22Rv1 (cell line): ENCODE results near the gene TYRO3.
A peak's percentile ranks its signal among the peaks of the same experiment; 100 is the strongest.

Experiments
- ZFX ChIP-seq: fragments of 450-650 bp; IDR thresholded peaks from 2 replicates; pipeline ENCODE4 v1.6.1; 2017; ENCODE audit warnings: antibody characterized with exemption, borderline replicate concordance
- TF ChIP-seq, protein P1 (sequence below): fragments of 450-650 bp; IDR thresholded peaks from 2 replicates; pipeline ENCODE4 v1.5.1; 2017; ENCODE audit warnings: mild to moderate bottlenecking

DNA sequence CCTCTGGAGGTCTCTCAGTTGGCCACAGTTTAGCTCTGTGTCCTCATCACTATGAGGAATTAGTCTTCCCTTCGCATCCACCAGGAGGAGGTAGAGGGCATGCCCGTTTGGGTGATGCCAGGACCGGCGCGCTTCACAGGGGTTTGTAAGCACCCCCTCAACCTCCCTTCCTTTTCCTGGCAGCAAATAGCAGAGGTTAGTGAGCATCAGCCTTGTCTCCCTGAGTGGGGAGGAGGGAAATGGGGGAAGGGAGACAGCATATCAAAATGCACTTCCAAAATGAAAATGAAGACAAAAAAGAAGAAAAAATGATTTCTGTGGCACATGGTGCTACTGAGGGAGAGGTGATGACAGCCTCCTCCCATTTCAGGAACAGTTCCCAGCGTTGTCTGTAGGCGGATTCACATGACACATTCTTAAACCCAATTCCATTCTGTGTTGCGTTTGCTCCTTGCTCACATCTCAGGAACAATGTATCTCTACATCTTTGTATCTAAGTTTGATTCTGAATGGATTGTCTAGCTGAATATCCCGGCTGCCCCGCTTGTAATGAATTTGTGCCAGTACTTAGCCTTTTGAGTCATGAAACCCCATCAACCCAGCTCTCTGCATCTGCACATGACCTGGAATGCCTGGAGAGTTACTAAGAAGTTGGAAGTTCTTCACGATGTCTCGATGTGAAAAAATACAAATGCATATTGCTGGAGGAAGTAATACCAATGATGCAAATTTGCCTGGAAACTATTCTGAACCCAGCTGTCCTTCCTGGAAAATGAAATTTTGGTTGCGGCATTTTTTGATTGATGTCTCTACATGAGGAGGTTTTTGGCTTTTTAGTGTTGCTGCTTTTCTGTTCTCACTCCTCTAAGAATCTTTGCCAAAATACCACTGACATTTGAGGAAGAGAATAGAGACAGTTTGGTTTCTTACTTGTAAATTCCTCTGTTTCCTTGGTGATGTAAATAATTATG lies 45.2 kb downstream of the TYRO3 start:
- TF ChIP-seq, protein P1, sequence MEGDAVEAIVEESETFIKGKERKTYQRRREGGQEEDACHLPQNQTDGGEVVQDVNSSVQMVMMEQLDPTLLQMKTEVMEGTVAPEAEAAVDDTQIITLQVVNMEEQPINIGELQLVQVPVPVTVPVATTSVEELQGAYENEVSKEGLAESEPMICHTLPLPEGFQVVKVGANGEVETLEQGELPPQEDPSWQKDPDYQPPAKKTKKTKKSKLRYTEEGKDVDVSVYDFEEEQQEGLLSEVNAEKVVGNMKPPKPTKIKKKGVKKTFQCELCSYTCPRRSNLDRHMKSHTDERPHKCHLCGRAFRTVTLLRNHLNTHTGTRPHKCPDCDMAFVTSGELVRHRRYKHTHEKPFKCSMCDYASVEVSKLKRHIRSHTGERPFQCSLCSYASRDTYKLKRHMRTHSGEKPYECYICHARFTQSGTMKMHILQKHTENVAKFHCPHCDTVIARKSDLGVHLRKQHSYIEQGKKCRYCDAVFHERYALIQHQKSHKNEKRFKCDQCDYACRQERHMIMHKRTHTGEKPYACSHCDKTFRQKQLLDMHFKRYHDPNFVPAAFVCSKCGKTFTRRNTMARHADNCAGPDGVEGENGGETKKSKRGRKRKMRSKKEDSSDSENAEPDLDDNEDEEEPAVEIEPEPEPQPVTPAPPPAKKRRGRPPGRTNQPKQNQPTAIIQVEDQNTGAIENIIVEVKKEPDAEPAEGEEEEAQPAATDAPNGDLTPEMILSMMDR, result peak; percentile 95
- no peak for TF ChIP-seq ZFX
